CD4-positive, alpha-beta T cell treated with Interleukin-15 for 1 hour (primary cell): Measurements from ENCODE around the gene ACP7.

ENCODE experiments used
- DNase-seq: peaks from one replicate; pipeline ENCODE4 v3.0.0-alpha.2; 2020

ACP7 gene

DNA sequence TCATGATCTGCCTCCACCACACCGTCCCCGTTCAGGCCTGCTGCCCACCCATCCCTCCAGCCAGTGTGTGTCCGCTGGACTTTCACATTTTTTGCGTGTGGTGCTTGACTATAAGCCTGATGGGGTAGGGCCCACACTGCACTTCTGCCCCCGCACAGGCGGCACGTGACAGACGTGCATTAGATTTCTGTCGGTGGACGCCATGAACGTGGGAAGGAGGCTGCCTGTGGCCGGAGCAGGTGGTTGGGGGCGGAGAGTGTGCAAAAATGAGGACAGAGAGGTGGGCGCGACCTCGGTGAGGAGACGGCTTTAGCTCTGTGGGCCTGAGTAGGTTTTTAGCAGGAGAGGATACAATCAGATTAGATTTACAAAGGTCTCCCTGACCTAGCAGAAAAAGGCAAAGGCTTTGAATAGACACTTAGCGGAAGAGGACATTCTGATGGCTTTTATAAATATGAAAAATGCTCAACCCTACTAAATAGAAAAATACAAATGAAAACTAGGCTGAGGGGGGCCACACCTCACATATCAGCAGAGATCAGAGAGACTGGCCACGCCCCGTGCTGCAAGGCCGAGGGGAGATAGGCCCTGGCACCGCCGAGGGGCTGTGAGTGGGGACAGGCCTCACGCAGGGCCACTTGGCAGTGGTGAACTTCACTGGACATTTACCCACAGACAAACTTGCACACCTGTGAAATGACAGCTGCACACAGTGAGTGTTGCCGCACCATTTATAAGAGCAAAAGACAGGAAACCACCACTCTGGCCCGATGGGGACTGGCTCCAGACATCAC lies 66.8 kb downstream of the ACP7 start:
- no peak for DNase-seq

DNA sequence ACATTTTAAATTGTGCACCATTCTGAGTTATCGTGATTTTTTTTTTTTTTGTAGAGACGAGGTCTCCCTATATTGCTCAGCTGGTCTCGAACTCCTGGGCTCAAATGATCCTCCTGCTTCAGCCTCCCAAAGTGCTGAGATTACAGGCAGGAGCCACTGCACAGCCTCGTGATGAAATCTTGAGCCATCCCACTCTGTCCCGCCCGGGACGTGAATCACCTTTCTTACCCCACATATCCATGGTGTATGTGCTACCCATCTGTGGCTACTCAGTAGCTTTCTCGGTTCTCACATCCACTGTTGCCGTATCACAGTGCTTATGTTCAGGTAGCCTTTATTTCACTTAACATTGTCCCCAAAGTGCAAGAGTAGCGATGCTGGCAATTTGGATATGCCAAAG lies 67.9 kb downstream of the ACP7 start:
- no peak for DNase-seq

DNA sequence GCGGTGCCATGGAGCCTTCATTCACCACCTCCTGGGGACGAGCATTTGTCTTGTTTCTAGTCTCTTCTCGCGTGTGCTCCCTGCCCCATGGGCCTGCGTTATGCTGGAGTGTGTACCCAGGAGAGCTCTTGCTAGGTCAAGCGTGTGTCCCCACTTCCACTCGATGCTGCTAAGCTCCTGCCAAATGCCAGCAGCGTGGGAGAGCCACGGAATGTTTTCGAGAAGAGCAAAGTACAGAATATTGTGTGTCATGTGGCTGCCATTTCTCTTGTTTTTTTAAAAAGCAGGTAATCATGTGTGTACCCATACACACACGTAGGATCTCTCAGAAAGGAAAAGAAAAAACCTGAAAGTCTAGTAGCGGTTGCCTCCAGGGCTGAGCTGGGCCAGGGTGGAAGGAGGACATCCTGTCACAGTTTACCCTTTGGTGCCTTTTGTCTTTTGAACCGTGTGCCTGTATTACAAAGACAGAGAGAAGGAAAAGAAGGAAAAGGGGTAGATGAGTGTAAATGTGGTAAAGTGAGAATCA lies 70.0 kb downstream of the ACP7 start:
- no peak for DNase-seq

DNA sequence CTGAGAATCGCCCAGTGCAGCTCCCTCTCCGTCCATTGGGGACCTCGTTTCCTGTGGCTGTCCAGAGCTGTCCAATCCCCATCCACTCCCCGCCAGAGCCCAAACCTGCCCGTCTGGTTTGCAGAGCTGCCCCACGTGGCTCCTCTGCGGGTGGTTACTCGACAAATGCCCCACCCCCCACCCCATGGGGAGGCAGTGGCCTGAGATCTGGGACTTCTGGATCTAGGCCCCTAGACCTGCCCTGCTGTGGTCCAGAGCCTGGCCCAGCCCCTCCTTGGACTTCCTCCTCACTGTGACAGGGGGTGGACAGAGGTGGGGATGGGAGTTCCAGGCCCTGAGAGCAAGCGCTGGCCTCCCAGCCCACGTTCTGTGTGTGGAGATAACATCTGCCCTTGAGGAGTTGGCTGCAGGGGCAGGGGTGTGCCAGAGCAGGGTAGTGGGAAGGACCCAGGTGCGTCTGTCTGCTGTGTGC lies 70.5 kb downstream of the ACP7 start:
- DNase-seq = no peak

DNA sequence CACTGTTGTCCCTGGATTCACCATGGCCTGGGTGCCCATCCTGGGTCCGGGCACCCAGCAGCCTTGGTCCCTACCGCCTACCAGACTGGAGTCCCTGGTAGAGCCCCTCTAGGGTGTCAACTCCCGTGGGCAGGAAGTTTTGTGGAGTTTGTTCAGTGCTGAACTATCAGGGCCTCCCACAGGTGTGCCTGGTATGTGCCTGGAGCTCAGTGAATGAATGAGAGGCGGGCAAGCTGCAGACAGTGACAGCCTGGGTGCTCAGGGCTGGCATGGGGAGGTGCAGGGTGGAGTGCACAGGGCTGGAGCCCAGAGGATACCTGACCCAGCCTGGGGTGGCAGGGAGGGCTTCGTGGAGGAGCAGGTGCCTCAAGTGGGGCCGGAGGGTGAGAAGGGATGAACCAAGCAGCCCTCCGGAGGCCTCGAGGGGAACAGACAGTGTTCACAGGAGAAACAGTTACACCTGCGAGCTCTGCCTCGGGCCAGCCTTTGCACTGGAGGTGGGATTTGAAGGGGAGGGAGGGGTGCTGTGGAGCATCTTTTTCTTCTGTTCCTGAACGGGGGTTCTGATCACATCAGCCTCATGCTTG lies 71.0 kb downstream of the ACP7 start:
- no peak for DNase-seq

DNA sequence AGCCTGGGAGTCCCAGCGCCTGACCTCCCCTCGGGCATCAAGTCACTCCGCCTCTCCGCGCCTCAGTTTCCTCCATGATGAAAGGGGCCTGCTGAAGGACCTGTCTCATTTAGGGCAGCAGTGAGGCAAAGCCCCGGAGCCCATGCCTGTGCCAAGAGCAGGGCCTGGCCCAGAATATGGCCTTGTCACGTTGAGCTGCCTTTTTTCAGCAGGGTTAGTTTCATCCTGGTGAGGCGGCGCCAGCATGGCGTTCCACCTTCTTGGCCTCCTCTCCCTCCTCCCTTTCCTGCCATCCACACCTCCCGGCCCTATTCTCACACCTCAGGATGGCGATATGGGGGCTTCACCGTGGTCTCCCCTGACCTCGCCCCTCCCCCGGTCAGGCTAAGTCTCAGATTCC lies 71.6 kb downstream of the ACP7 start:
- DNase-seq = no peak

DNA sequence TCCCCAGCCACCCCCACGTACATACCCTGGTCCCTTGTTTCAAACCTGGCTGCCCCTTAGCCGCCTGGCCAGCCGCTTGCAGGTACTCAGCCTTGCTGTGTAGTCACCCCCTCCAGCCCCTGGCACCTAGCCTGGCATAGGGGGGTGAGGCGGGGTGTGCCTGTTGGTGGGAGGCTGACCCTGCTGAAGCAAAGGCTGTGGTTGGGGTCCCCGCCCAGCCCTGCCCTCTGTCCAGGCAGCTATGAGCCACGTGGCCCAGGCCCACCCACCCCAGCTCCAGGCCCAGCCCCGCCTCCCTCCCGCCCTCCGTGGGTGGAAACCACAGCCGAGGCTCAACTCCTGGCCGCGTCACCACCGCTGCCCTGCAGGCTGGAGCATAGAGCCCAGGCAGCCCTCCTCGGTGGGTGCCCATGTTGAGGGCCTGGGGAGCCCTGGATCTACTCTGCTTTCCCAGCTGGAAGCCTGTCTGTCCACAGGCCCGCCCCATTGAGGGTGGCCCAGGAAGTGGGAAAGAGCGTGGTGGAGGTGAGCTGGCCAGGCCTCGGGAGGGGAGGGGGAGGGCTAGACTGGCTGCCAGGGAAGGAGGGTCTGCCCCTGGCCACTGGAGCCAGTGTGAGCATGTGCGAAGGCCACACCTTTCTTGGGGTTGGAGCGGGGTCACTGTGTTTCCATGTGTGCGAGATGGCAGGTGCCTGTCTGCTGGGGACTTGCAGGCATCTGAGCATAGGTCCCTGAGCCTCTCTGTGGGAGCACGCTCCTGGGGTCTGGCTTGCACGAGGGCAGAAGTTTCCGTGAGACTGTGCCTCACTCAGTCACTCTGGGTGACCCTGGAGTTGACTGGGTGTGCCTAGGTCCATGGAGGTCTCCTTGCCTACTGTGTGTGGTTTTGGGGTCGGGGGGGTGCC lies 72.4 kb downstream of the ACP7 start:
- no peak for DNase-seq

DNA sequence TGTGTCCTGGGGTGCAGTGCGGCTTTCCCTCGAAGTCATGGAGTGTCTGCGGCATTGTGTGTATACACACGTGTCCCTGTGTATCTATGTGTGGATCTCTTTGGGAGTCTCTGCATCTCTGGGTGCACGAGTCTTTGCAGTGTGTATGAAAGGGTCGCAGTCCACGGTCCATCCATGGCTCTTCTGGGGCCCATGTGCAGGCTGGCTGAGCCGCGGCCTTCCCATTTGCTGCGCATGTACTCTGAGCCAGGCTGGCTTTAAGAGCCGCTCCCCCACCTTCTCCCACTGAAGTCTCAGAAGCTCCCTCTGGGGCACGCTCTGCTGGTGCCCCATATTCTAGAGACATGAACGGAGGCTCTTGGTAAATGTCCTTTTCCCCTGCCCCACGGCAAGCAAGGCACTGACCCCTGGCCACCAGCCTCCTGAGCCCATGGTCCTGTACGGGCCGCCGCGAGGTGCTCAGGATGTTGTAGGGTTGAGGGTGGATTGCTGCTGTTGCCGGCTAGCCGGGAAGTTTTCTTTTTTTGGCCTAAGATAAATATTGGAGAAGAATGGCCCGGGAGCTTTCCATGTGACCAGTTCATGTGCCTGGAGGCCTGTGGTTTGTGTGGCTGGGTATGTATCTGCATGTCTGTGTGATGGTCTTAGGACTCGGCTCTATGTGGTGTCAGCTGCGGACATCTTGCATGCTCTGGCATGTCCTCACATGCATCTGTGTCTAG lies 73.3 kb downstream of the ACP7 start:
- DNase-seq = no peak

DNA sequence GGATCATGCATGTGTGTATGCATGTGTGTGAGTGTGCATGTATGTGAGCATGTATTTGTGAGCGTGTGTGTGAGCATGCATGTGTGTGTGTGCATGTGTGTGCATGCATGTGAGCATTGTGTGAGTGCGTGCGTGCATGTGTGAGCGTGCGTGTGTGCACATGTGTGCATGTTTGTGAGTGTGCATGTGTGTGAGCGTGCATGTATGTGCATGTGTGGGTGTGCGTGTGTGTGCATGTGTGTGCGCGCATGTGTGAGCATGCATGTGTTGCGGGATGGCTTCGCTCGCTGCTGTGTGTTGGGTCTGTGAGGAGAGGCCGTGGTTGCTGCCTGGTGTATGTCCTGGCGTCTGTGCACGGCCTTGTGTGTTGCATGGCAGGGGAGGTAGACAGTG lies 73.8 kb downstream of the ACP7 start:
- DNase-seq = no peak

DNA sequence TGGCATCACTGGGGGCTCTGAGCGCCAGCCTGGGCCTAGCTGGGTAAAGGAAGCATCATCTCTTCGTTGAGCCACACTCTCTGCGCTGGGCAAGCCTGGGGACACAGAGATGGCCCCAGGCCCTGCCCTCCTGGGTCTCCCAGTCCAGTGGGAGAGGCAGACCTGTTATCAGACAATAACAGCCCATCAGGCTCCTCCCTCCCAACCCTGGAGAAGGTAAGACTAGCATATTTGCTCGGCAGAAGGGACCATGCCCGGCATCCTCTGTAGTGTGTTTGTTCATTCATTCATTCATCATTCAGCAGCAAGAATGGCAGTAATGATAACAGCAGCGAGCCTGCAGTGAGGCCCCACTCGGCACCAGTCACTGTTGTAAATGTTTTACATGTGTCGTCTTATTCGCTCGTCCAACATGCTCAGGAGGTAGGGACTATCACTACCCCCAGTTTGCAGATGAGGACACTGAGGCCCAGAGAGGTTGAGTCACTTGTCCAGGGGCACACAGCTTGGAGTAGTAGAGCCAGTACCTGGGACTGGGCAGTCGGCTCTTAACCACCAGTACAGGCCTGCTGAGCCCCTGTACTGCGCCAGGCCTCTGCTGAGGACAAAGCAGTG lies 74.6 kb downstream of the ACP7 start:
- no peak for DNase-seq

DNA sequence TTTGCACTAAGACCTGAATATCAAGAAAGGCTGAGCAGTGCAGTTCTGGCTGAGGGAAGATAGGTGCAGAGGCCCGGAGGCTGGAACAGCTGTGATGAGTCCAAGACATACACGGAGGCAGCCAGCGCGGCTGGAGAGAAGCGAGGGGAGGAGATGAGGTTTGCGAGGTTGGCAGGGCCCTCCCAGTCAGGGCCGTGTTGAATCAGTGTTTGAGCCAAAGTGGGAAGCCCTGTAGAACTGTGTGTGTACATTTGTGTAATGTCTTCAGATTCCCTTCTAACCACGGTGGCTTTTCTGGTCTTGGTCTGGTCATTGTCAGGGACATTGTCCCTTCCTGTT lies 76.3 kb downstream of the ACP7 start:
- no peak for DNase-seq
